ENCODE measurements around the gene ZFYVE19. TPM values are rescaled to one million over a fixed set of nuclear protein-coding genes. Genes with fewer than 3 reads are reported as not detected.

The ZFYVE19 gene
- total and polyA plus RNA-seq, 2 donors (not counting 3 experiments of a cell fraction or from before 2014, with no cell fraction given) = 29.7 to 47.2 TPM

DNA sequence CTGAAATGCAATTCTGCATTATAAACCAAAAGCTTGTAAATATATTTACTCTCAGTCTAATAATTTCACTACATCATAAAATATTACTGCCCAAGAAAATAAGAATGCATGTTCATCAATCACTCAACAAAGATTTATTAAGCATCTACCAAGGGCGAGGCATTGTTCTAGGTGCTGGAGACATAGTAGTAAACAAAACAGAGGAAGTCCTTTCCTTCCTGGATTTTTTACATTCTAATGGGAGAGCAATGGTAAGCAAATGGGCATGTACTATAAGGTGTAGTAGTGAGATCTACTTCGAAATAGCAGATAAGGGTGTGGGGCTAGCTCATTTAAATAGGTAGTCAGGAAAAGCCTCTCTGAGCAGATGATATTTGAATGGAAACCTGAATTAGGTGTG is 10.8 kb upstream of the ZFYVE19 start:
- no peaks in the 10 kb centered on the region for H3K9me1 ChIP-seq (replicated peaks; ENCODE audit: control insufficient read depth, extremely low read depth, insufficient read depth, low read length)
- DNase-seq (ENCODE audit: low read depth, low spot score) = peak; percentile 81
- H3K27me3 ChIP-seq (ENCODE audit: control insufficient read depth in 2 of 2, insufficient read depth in 2 of 2, low read length in 2 of 2) = no peaks in the 10 kb centered on the region
- H3K9ac ChIP-seq (replicated peaks; ENCODE audit: extremely low read depth, insufficient read depth, low read length) = no peak overlapping the region
- POLR2A ChIA-PET = no interaction called here
- no peak overlapping the region for H3K4me3 ChIP-seq (replicated peaks in 1 of 3; ENCODE audit: insufficient read depth in 1 of 3, low read depth in 1 of 3, low read length in 3 of 3)
- H3K4me1 ChIP-seq (ENCODE audit: control insufficient read depth, extremely low read depth, insufficient read depth, low read length) = peaks cover 43% of the 10 kb centered on the region
- no TSS peak for BruUV-seq (replicated peaks)
- TF ChIP-seq JUN (IDR thresholded peaks at IDR 0.05; ENCODE audit: borderline replicate concordance, insufficient read depth, insufficient read length, low read depth) (peak; percentile 13), POLR2A (IDR thresholded peaks at IDR 0.05; ENCODE audit: low read depth, low read length) (no peak)
- peak overlapping the region; percentile 28 for H3K4me2 ChIP-seq (ENCODE audit: insufficient read depth, low read length)
- dilution Hi-C loops (cut with MboI; ENCODE audit: extremely low pct_ligation_motif_present, low sequenced_read_pairs) (no loop called here), intact Hi-C loops (cut with micrococcal nuclease) (loop anchor here (1.0 kb wide), 1 partner anchor 11 kb away; the partner anchor contains the start of genes DNAJC17 and ZFYVE19)
- FAIRE-seq = peak; percentile 77
- H3K79me2 ChIP-seq (ENCODE audit: control insufficient read depth, insufficient read depth, low read length) = peaks cover 29% of the 10 kb centered on the region
- peak overlapping the region; percentile 78 for H3K27ac ChIP-seq (ENCODE audit: insufficient read depth, low read depth, low read length)
- no peaks in the 10 kb centered on the region for H3K9me3 ChIP-seq (replicated peaks; ENCODE audit: control insufficient read depth, insufficient read depth, low read length)
- no peaks in the 10 kb centered on the region for H4K20me1 ChIP-seq (replicated peaks; ENCODE audit: control insufficient read depth, extremely low read depth, insufficient read depth, low read length)
- H3K36me3 ChIP-seq (ENCODE audit: control insufficient read depth in 2 of 2, extremely low read depth in 1 of 2, insufficient read depth in 2 of 2, low read length in 2 of 2) = no peaks in the 10 kb centered on the region
- no peak overlapping the region for H2AFZ ChIP-seq (ENCODE audit: low read depth, low read length)
- CTCF ChIA-PET = interaction anchor here (0.6 to 1.5 kb wide), 4 partner anchors 13 to 98 kb away, joined by 3 to 7 read pairs (median 3); partner anchors contain the start of gene VPS18

DNA sequence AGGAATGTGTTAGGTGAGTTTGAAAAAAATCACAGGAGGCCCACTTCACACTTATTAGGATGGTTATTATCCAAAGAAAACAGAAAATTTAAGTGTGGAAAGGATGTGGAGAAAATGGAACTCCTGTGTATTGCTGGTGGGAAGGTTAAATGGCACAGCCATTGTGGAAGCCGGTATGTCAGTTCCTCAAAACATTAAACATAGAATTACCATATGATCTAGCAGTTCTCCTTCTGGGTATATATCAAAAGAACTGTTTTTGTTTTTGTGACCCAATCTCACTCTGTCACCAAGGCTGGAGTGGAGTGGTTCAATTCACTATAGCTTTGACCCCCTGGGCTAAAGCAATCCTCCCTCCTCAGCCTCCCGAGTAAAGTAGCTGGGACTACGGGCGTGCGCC is 10.4 kb upstream of the ZFYVE19 start:
- intact Hi-C loops (cut with micrococcal nuclease) (loop anchor here (1.0 kb wide), 1 partner anchor 11 kb away; the partner anchor contains the start of genes DNAJC17 and ZFYVE19), dilution Hi-C loops (cut with MboI; ENCODE audit: extremely low pct_ligation_motif_present, low sequenced_read_pairs) (no loop called here)
- Histone ChIP-seq H2AFZ (ENCODE audit: low read depth, low read length) (no peak overlapping the region), H3K4me3 (replicated peaks in 1 of 3; ENCODE audit: insufficient read depth in 1 of 3, low read depth in 1 of 3, low read length in 3 of 3) (no peak overlapping the region), H3K9me3 (replicated peaks; ENCODE audit: control insufficient read depth, insufficient read depth, low read length) (no peaks in the 10 kb centered on the region), H3K36me3 (ENCODE audit: control insufficient read depth in 2 of 2, extremely low read depth in 1 of 2, insufficient read depth in 2 of 2, low read length in 2 of 2) (no peaks in the 10 kb centered on the region), H3K9ac (replicated peaks; ENCODE audit: extremely low read depth, insufficient read depth, low read length) (no peak overlapping the region), H3K4me2 (ENCODE audit: insufficient read depth, low read length) (peak overlapping the region; percentile 28), H3K79me2 (ENCODE audit: control insufficient read depth, insufficient read depth, low read length) (peaks cover 29% of the 10 kb centered on the region), H3K4me1 (ENCODE audit: control insufficient read depth, extremely low read depth, insufficient read depth, low read length) (peaks cover 43% of the 10 kb centered on the region), H3K27ac (ENCODE audit: insufficient read depth, low read depth, low read length) (peak overlapping the region; percentile 78), H3K27me3 (ENCODE audit: control insufficient read depth in 2 of 2, insufficient read depth in 2 of 2, low read length in 2 of 2) (no peaks in the 10 kb centered on the region), H4K20me1 (replicated peaks; ENCODE audit: control insufficient read depth, extremely low read depth, insufficient read depth, low read length) (no peaks in the 10 kb centered on the region), H3K9me1 (replicated peaks; ENCODE audit: control insufficient read depth, extremely low read depth, insufficient read depth, low read length) (no peaks in the 10 kb centered on the region)
- DNase-seq (ENCODE audit: low read depth, low spot score) = no peak
- TF ChIP-seq POLR2AphosphoS5 (IDR thresholded peaks at IDR 0.05; ENCODE audit: insufficient read depth, low read depth, low read length) (no peak), GATA2 (IDR thresholded peaks at IDR 0.05; ENCODE audit: insufficient read depth, insufficient read length, low read depth, low read length) (no peak), EZH2 (IDR thresholded peaks at IDR 0.05; ENCODE audit: borderline replicate concordance, low read depth, low read length, severe bottlenecking) (no peak), POLR2A (IDR thresholded peaks at IDR 0.05; ENCODE audit: low read depth, low read length) (no peak)
- TF ChIP-seq, protein P1, sequence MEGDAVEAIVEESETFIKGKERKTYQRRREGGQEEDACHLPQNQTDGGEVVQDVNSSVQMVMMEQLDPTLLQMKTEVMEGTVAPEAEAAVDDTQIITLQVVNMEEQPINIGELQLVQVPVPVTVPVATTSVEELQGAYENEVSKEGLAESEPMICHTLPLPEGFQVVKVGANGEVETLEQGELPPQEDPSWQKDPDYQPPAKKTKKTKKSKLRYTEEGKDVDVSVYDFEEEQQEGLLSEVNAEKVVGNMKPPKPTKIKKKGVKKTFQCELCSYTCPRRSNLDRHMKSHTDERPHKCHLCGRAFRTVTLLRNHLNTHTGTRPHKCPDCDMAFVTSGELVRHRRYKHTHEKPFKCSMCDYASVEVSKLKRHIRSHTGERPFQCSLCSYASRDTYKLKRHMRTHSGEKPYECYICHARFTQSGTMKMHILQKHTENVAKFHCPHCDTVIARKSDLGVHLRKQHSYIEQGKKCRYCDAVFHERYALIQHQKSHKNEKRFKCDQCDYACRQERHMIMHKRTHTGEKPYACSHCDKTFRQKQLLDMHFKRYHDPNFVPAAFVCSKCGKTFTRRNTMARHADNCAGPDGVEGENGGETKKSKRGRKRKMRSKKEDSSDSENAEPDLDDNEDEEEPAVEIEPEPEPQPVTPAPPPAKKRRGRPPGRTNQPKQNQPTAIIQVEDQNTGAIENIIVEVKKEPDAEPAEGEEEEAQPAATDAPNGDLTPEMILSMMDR (IDR thresholded peaks at IDR 0.05; ENCODE audit: extremely low read depth in 1 of 2, insufficient read depth in 1 of 2, low read depth in 1 of 2, low read length in 2 of 2) = no peak
- ChIA-PET POLR2A (no interaction called here), CTCF (interaction anchor here (0.6 to 1.5 kb wide), 4 partner anchors 14 to 98 kb away, joined by 3 to 7 read pairs (median 3); partner anchors contain the start of gene VPS18)
- FAIRE-seq = no peak
- BruUV-seq (replicated peaks) = no TSS peak

Measured in endothelial cell of umbilical vein (primary cell).